GM12864 (cell line): ENCODE data around the gene WDR43.

Source experiments
- DNase-seq: peaks from one replicate; pipeline ENCODE4 v3.0.0-alpha.2; 2011; ENCODE audit warnings: low read depth
- H3K4me3 ChIP-seq: 2 replicates; pipeline ENCODE4 v1.5.1; 2011; ENCODE audit warnings: mild to moderate bottlenecking, low read depth, low read length, control low read depth
- TF ChIP-seq, protein P1 (sequence below): IDR thresholded peaks from 2 replicates; pipeline ENCODE4 v1.5.1; 2011; ENCODE audit warnings: low read depth, mild to moderate bottlenecking, moderate library complexity, low read length, control low read depth, inconsistent platforms; ENCODE audit errors: missing control alignments

Gene WDR43

DNA sequence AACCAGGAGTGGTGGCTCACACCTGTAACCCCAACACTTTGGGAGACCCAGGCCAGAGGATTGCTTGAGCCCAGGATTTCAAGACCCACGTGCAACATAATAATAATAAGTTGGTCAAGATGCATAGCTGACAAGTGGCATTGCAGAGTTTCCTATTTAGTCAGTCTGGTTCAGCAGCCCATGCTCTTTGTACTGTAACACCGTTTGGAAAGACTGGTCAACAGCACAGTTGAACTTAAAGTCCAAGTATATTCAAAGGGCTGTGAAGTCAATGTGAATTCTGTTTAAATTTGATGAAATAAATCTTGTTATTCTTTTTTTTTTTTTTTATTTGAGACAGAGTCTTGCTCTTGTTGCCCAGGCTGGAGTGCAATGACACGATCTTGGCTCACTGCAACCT is 22.8 kb upstream of the WDR43 start:
- DNase-seq, result no peak
- no peak overlapping the region for H3K4me3 ChIP-seq
- TF ChIP-seq, protein P1, sequence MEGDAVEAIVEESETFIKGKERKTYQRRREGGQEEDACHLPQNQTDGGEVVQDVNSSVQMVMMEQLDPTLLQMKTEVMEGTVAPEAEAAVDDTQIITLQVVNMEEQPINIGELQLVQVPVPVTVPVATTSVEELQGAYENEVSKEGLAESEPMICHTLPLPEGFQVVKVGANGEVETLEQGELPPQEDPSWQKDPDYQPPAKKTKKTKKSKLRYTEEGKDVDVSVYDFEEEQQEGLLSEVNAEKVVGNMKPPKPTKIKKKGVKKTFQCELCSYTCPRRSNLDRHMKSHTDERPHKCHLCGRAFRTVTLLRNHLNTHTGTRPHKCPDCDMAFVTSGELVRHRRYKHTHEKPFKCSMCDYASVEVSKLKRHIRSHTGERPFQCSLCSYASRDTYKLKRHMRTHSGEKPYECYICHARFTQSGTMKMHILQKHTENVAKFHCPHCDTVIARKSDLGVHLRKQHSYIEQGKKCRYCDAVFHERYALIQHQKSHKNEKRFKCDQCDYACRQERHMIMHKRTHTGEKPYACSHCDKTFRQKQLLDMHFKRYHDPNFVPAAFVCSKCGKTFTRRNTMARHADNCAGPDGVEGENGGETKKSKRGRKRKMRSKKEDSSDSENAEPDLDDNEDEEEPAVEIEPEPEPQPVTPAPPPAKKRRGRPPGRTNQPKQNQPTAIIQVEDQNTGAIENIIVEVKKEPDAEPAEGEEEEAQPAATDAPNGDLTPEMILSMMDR, result no peak

DNA sequence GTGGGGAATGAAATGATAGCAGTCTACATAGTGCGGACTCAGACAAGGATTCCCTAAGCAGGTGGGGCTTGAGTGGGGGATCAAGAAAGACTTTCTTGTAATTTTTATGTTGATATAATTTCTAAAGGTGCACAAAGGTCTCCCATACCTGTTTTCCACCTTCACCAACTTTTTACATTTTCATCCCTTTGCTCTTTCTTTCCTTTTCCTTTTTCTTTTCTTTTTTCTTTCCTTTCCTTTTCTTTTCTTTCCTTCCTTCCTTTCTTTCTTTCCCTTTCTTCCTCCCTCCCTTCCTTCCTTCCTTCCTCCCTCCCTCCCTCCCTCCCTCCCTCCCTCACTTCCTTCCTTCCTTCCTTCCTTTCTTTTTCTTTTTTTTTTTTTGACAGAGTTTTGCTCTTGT is 14.3 kb upstream of the WDR43 start:
- H3K4me3 ChIP-seq, result no peak overlapping the region
- TF ChIP-seq, protein P1, result no peak
- no peak for DNase-seq

DNA sequence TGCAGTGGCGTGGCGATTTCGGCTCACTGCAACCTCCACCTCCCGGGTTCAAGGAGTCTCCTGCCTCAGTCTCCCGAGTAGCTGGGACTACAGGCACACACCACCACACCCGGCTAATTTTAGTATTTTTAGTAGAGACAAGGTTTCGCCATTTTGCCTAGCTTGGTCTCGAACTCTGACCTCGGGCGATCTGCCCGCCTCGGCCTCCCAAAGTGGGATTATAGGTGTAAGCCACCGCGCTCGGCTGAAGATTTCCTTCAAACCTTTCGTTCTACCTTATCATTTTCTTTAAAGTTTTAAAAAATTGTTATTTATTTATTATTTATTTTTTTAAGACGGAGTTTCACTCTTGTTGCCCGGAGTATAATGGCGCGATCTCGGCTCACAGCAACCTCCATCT is 979 bp upstream of the WDR43 start:
- no peak overlapping the region for H3K4me3 ChIP-seq
- TF ChIP-seq, protein P1, result no peak
- no peak for DNase-seq

DNA sequence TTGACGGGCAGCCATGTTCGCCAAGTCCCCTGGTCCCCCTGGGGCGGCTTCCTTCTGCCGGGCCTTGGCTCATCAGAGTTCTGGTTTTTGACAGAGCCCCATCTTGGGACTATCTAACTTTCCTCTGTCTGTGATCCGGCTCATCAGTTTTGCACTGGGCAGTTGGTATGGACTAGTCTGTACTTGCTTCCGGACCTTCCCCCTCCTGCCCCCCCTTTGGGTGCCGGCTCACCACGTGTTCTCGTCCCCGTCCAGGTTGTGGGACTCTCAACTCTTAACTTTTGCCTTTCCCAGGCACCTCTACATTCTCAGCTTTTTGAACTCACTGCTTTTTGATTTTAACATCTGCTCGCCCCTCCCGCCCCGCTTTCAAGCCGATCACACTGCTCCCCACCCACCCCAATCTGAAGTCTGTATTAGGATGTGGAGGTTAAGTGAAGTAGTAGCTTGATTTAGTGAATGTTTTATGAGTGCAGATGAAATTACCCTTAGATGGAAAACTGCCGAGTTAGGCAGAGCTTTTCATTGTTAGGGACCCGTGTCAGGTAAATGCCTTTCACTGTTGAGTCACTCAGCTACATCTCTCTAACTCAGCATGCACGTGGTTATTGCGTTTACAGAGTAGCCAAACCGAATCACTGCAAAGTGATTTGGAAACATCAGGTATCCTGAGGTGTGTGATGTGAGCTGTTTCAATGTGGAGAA is 874 bp downstream of the WDR43 start:
- TF ChIP-seq, protein P1, result no peak
- peak overlapping the region; percentile 100 for H3K4me3 ChIP-seq
- no peak for DNase-seq

DNA sequence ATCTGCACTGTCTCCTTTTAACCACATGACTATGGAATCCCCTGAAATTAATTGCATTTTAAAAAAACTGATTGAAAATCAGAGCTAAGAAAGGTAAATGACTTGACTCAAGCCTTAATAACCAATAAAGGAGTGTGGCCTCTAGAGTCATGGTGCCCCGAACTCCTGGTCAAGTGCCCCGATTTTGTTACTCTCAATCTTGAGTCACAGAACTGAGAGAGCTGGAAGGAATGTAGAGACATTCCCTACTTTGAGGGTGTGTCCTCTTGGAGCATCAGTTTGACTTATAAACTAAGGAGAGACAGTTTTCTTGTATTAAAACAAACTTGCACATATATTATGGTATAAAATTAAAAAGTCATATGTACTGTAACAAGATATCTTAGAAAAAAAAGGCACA is 2.4 kb downstream of the WDR43 start:
- peak overlapping the region; percentile 100 for H3K4me3 ChIP-seq
- TF ChIP-seq, protein P1, result no peak
- DNase-seq, result no peak

DNA sequence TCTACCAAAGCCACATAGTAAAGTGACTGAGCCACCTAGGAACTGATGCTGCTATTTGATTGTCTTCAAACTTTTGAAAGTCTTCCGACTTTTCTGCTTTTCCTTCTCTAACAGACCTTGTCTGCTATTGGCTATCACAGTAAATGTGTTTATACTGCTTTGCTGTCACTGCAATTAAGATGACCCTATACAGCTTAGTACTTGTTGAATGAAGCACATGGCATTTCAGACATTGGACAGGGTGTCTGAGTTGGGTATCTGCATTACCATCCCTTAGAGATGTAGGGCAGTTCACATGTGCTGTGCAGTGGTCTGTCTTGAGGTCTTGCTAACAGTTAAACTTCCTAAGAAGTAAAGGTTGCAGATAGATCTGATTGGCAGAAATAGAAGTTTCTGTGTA is 3.6 kb downstream of the WDR43 start:
- TF ChIP-seq, protein P1, result no peak
- H3K4me3 ChIP-seq, result peak overlapping the region; percentile 12; the same call in 1 of the 2 replicates
- DNase-seq, result no peak

DNA sequence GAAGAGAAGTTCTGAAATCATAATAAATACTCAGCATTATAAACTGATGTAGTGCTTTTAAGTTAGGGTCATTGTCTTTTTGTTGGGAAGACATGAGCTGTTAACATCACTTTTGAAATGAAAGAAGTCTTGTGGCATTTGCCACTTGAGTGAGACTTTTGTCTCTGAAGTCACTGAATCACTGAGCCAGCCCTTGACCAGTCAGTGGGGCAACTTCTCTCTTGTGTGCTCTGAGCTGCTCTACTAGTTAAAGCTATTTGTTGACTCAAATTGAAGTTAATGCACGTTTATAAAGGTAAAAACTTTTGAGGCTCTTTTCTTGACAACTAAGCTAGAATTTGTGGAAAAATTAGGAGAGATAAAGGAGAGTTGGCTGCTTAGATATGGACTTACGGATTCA is 6.7 kb downstream of the WDR43 start:
- no peak for DNase-seq
- TF ChIP-seq, protein P1, result no peak

More for the DNA sequence above, 6.7 kb downstream of the WDR43 start:
- H3K4me3 ChIP-seq, result no peak overlapping the region
